ENCODE measurements around the gene PTF1A.

- TF ChIP-seq CTCF (conservative IDR thresholded peaks at IDR 0.05; ENCODE audit: low read depth, low read length): no peak
- TF ChIP-seq RCOR1 (IDR thresholded peaks at IDR 0.05; ENCODE audit: insufficient replicate concordance, low read length): no peak
- TF ChIP-seq RFX5 (IDR thresholded peaks at IDR 0.05; ENCODE audit: low read depth, low read length): no peak
- no peak for TF ChIP-seq RAD21 (IDR thresholded peaks at IDR 0.05; ENCODE audit: low read length)
- no peak for TF ChIP-seq MAZ (IDR thresholded peaks at IDR 0.05; ENCODE audit: borderline replicate concordance, low read depth, low read length)
- TF ChIP-seq POLR2A (IDR thresholded peaks at IDR 0.05; ENCODE audit: low read depth, low read length): no peak
- no peak for TF ChIP-seq CEBPB (IDR thresholded peaks at IDR 0.05; ENCODE audit: low read depth, low read length)
- TF ChIP-seq SMC3 (IDR thresholded peaks at IDR 0.05; ENCODE audit: low read depth, low read length): no peak
- no peak for TF ChIP-seq MXI1 (IDR thresholded peaks at IDR 0.05; ENCODE audit: borderline replicate concordance, low read depth, low read length)
- TF ChIP-seq USF2 (IDR thresholded peaks at IDR 0.05; ENCODE audit: low read depth, low read length): no peak
- TF ChIP-seq CHD1 (IDR thresholded peaks at IDR 0.05; ENCODE audit: low read depth, low read length): no peak
- TF ChIP-seq FOS (IDR thresholded peaks at IDR 0.05; ENCODE audit: low read depth, low read length): no peak
- TF ChIP-seq MAFK (IDR thresholded peaks at IDR 0.05; ENCODE audit: low read depth, low read length): no peak
- no peak for TF ChIP-seq BHLHE40 (IDR thresholded peaks at IDR 0.05; ENCODE audit: low read depth, low read length)
These were observed 2.4 kb downstream of the PTF1A start for GRCh38 chr10:23194471-23194965.

Data from IMR-90 (cell line).